Occipital lobe (tissue), 2 donors: ENCODE measurements around the gene ARAP2. TPM values are rescaled to one million over a fixed set of nuclear protein-coding genes. Genes with fewer than 3 reads are reported as not detected.
"Not testable (repeated sequence)": the region's sequence is repeated elsewhere in the genome, so short reads cannot be mapped to it uniquely, and the experiment has no call there.

Experiments used
- DNase-seq: peaks from one replicate; lab custom pipeline; 2025; lab: John Stamatoyannopoulos, UW
- total RNA-seq: library from RNA; depleted of rRNA; stranded (reverse); fragments of >200 nt; gene quantifications from one replicate; pipeline ENCODE4 v1.2.3, GENCODE V29; 2014

ARAP2 gene
- total RNA-seq, 1 donor from 2014 or later: 91.2 TPM

- DNase-seq: no peak
These were observed 56.5 kb downstream of the ARAP2 start for GRCh38 chr4:36187723-36188333.

GRCh38 chr4:36183665-36184393, 60.5 kb downstream of the ARAP2 start:
- DNase-seq: no peak

GRCh38 chr4:36183232-36183631, 61.1 kb downstream of the ARAP2 start:
- DNase-seq: no peak

GRCh38 chr4:36182315-36182714, 62.0 kb downstream of the ARAP2 start:
- DNase-seq: not testable (repeated sequence)

- no peak for DNase-seq
These were observed 64.1 kb downstream of the ARAP2 start for GRCh38 chr4:36180206-36180605.

- DNase-seq: no peak
These were observed 65.8 kb downstream of the ARAP2 start for GRCh38 chr4:36178484-36178883.

- DNase-seq: no peak
These were observed 66.4 kb downstream of the ARAP2 start for GRCh38 chr4:36177946-36178345.

- DNase-seq: no peak
These were observed 69.7 kb downstream of the ARAP2 start for GRCh38 chr4:36174570-36174969.

GRCh38 chr4:36173905-36174304, 70.4 kb downstream of the ARAP2 start:
- no peak for DNase-seq

- peak; percentile 17 for DNase-seq
These were observed 71.7 kb downstream of the ARAP2 start for GRCh38 chr4:36172656-36173055.

GRCh38 chr4:36168127-36168878, 76.0 kb downstream of the ARAP2 start:
- no peak for DNase-seq

GRCh38 chr4:36165631-36166005, 78.7 kb downstream of the ARAP2 start:
- DNase-seq: no peak

- no peak for DNase-seq
These were observed 79.2 kb downstream of the ARAP2 start for GRCh38 chr4:36164900-36165630.

- DNase-seq: no peak
These were observed 81.1 kb downstream of the ARAP2 start for GRCh38 chr4:36163198-36163597.

GRCh38 chr4:36159208-36159607, 85.1 kb downstream of the ARAP2 start:
- DNase-seq: no peak

- DNase-seq: no peak
These were observed 91.6 kb downstream of the ARAP2 start for GRCh38 chr4:36152735-36153134.

GRCh38 chr4:36142504-36142903, 101.8 kb downstream of the ARAP2 start:
- no peak for DNase-seq

GRCh38 chr4:36141186-36141585, 103.1 kb downstream of the ARAP2 start:
- DNase-seq: no peak

- DNase-seq: no peak
These were observed 103.9 kb downstream of the ARAP2 start for GRCh38 chr4:36140421-36140820.

- no peak for DNase-seq
These were observed 106.1 kb downstream of the ARAP2 start for GRCh38 chr4:36138220-36138619.

- DNase-seq: no peak
These were observed 107.0 kb downstream of the ARAP2 start for GRCh38 chr4:36137336-36137735.

GRCh38 chr4:36133658-36134057, 110.7 kb downstream of the ARAP2 start:
- no peak for DNase-seq
